HG02973 (cell line): ENCODE data around the gene ABHD16B.

Source experiments
- ATAC-seq: cut with Tn5 transposase; IDR thresholded peaks from one replicate; pipeline ENCODE4 v1.9.1; 2021; ENCODE audit warnings: moderate library complexity; ENCODE audit not compliant: unreplicated experiment

Gene ABHD16B

GRCh38 chr20:63894358-63895201 is 33.3 kb downstream of the ABHD16B start, which contains the start of gene DNAJC5:
Gene DNAJC5, plus strand, starts transcription at chr20:63895126. Its CDS starts 33,220 bp downstream, at chr20:63928346.
- ATAC-seq = peak; percentile 80

GRCh38 chr20:63895202-63895951 is 34.1 kb downstream of the ABHD16B start:
- ATAC-seq = peak; percentile 3

- ATAC-seq = no peak
These were observed 34.6 kb downstream of the ABHD16B start for GRCh38 chr20:63895952-63896263.

GRCh38 chr20:63896264-63897105 is 35.2 kb downstream of the ABHD16B start:
- ATAC-seq = no peak

GRCh38 chr20:63897978-63898561 is 36.8 kb downstream of the ABHD16B start:
- ATAC-seq = no peak

GRCh38 chr20:63898882-63899558 is 37.7 kb downstream of the ABHD16B start:
- ATAC-seq = no peak

- ATAC-seq = no peak
These were observed 39.1 kb downstream of the ABHD16B start for GRCh38 chr20:63900413-63900812.

- no peak for ATAC-seq
These were observed 42.7 kb downstream of the ABHD16B start for GRCh38 chr20:63903796-63904561.

- no peak for ATAC-seq
These were observed 46.8 kb downstream of the ABHD16B start for GRCh38 chr20:63908008-63908682.

GRCh38 chr20:63911176-63911575 is 49.9 kb downstream of the ABHD16B start:
- ATAC-seq = no peak
